Stomach (tissue), 9 donors: ENCODE data around the gene KDM2B. TPM values are rescaled to one million over a fixed set of nuclear protein-coding genes. Genes with fewer than 3 reads are reported as not detected.

Source experiments
- DNase-seq, 2 donors: peaks; one replicate each; pipeline versions ENCODE4 v3.0.0 to v3.0.0-alpha.2; 2013 to 2019
- H3K27ac ChIP-seq, 5 donors: fragments of 200-600 bp in 4 of 5; sonication (generic) in 4 of 5; one replicate each; pipeline ENCODE4 v1.5.1; 2013 to 2019; ENCODE audit warnings: mild to moderate bottlenecking in 1 of 5, moderate library complexity in 1 of 5
- H3K27me3 ChIP-seq, 3 donors: fragments of 200-600 bp; sonication (generic); one replicate each; pipeline ENCODE4 v1.5.1; 2017 to 2019; ENCODE audit warnings: mixed run types in 1 of 3
- H3K36me3 ChIP-seq, 4 donors: fragments of 200-600 bp; sonication (generic); 1 replicate in 3 of 4; 2 replicates in 1 of 4; pipeline ENCODE4 v1.5.1; 2016 to 2019
- H3K4me1 ChIP-seq, 4 donors: fragments of 200-600 bp; sonication (generic); one replicate each; pipeline ENCODE4 v1.5.1; 2016 to 2019
- H3K4me3 ChIP-seq, 4 donors: fragments of 200-600 bp; sonication (generic) in 3 of 4; one replicate each; pipeline ENCODE4 v1.5.1; 2016 to 2019; ENCODE audit warnings: mild to moderate bottlenecking in 1 of 4
- H3K9me3 ChIP-seq, 4 donors: fragments of 200-600 bp; sonication (generic); one replicate each; pipeline ENCODE4 v1.5.1; 2016 to 2019
- EP300 ChIP-seq: sonication (generic); formaldehyde crosslinking; IDR thresholded peaks from one replicate; pipeline ENCODE4 v1.6.1; 2017; ENCODE audit warnings: antibody characterized with exemption
- POLR2A ChIP-seq, 4 donors: fragments of 450-650 bp; IDR thresholded peaks; one replicate each; pipeline ENCODE4 v1.6.1; 2016; ENCODE audit warnings: antibody characterized with exemption in 4 of 4, control low read depth in 2 of 4, mild to moderate bottlenecking in 1 of 4, moderate library complexity in 1 of 4
- POLR2AphosphoS5 ChIP-seq, 3 donors: sonication (generic); formaldehyde crosslinking; IDR thresholded peaks; one replicate each; pipeline ENCODE4 v1.6.1; 2016; ENCODE audit warnings: antibody characterized with exemption in 3 of 3
- whole genome bisulfite sequencing, 5 donors: extraction: QIAGEN DNeasy Blood & Tissue Kit in 3 of 5; methylation state at CpG; one replicate each; pipeline versions ENCODE4 v1.1.5 to v1.1.7; 2013 to 2018; 5-methylcytosine and 5-hydroxymethylcytosine counted together
- intact Hi-C: fragments of 100-400 bp; cut with DNase I; formaldehyde crosslinking; loops from one replicate; pipeline ENCODE4 v1.15.1; 2023; ENCODE audit warnings: low total_unique reads
- polyA plus RNA-seq, 3 donors: library from polyadenylated mRNA; stranded (reverse); fragments of 200-250 nt; gene quantifications; one replicate each; pipeline ENCODE4 v1.2.3, GENCODE V29; 2013
- total RNA-seq, 5 donors: library from RNA; depleted of rRNA; stranded (reverse); fragments of >200 nt; gene quantifications; one replicate each; pipeline versions ENCODE4 v1.1.0 to v1.2.3, GENCODE V29; 2014 to 2016
- TF ChIP-seq, protein P1 (sequence below), 7 experiments: fragments of 450-650 bp in 4 of 7; fragments of 200-600 bp in 3 of 7; sonication (generic) in 3 of 7; IDR thresholded peaks; one replicate each; pipeline ENCODE4 v1.5.1; 2016 to 2019; ENCODE audit warnings: antibody characterized with exemption in 7 of 7, control low read depth in 2 of 7, mild to moderate bottlenecking in 1 of 7
- donor health status: healthy with polysubstance abuse.
- donor health status: Bipolar disorder and iron deficiency.
- donor health status: healthy.

Gene KDM2B
- total and polyA plus RNA-seq, 8 donors: 5.8 to 72.8 (median 11.7) TPM

DNA sequence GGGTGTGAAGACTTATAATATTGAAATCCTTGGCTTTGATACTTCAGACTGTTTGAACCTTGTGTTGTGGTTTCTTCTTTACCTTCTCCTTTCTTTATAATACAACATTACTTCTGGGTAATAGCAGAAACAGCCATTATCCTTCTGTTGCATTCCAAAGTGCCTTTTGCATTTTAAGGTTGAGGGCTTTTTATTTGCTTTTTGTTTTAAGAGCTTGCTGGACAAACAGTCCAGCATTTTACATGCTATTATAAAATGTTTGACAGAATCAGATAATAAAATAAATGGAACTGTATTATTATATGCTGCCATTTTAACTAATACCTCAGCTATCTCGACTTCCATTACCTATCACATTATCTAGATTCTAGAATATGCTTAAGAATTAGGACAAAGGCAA lies 166.9 kb downstream of the KDM2B start:
- Histone ChIP-seq H3K36me3 (peaks cover 19 to 64% (median 40%) of the 10 kb centered on the region in 4 donors), H3K9me3 (no peaks in the 10 kb centered on the region), H3K27ac (no peak overlapping the region), H3K4me3 (no peak overlapping the region), H3K27me3 (no peaks in the 10 kb centered on the region), H3K4me1 (peaks cover 0 to 25% (median 0%) of the 10 kb centered on the region in 4 donors)
- WGBS, 5 donors: 35 to 61% (median 51%) methylated on average over 1 of the region's 1 CpG
- intact Hi-C loops: no loop called here
- no peak for TF ChIP-seq POLR2AphosphoS5 (IDR thresholded peaks at IDR 0.05)
- no peak for TF ChIP-seq EP300
- TF ChIP-seq, protein P1, sequence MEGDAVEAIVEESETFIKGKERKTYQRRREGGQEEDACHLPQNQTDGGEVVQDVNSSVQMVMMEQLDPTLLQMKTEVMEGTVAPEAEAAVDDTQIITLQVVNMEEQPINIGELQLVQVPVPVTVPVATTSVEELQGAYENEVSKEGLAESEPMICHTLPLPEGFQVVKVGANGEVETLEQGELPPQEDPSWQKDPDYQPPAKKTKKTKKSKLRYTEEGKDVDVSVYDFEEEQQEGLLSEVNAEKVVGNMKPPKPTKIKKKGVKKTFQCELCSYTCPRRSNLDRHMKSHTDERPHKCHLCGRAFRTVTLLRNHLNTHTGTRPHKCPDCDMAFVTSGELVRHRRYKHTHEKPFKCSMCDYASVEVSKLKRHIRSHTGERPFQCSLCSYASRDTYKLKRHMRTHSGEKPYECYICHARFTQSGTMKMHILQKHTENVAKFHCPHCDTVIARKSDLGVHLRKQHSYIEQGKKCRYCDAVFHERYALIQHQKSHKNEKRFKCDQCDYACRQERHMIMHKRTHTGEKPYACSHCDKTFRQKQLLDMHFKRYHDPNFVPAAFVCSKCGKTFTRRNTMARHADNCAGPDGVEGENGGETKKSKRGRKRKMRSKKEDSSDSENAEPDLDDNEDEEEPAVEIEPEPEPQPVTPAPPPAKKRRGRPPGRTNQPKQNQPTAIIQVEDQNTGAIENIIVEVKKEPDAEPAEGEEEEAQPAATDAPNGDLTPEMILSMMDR (IDR thresholded peaks at IDR 0.05): no peak
- no peak for TF ChIP-seq POLR2A (IDR thresholded peaks at IDR 0.05)
- DNase-seq: no peak

DNA sequence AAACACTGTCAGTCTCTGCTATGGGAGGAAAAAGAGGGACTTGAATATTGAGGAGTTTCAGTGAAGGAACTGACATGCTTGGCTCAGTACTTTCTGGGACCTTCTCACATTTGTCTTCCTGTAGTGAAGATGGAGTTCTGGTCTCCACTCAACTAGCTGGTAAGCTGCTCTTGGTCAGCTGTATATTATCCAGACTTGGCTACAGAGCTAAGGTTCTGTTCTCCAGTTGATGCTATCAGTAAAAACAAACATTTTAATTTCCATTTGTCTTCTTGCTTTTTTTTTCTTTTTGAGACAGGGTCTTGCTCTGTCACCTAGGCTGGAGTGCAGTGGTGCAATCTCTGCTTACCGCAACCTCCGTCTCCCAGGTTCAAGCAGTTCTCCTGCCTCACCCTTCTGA lies 175.6 kb downstream of the KDM2B start:
- TF ChIP-seq POLR2AphosphoS5 (IDR thresholded peaks at IDR 0.05): no peak
- TF ChIP-seq POLR2A (IDR thresholded peaks at IDR 0.05): no peak
- TF ChIP-seq, protein P1 (IDR thresholded peaks at IDR 0.05): no peak
- no peak for TF ChIP-seq EP300
- no peak for DNase-seq
- intact Hi-C loops: no loop called here
- H3K36me3 ChIP-seq: peaks cover 5 to 55% (median 34%) of the 10 kb centered on the region in 4 donors
- H3K4me3 ChIP-seq: no peak overlapping the region
- H3K4me1 ChIP-seq: peaks cover 11 to 47% (median 29%) of the 10 kb centered on the region in 4 donors
- 71 to 94% (median 91%) methylated on average over 2 of the region's 2 CpGs for WGBS, 5 donors
- H3K27me3 ChIP-seq: no peaks in the 10 kb centered on the region
- H3K9me3 ChIP-seq: no peaks in the 10 kb centered on the region
- peak overlapping the region in 1 of 5 donors; percentile 65 for H3K27ac ChIP-seq

DNA sequence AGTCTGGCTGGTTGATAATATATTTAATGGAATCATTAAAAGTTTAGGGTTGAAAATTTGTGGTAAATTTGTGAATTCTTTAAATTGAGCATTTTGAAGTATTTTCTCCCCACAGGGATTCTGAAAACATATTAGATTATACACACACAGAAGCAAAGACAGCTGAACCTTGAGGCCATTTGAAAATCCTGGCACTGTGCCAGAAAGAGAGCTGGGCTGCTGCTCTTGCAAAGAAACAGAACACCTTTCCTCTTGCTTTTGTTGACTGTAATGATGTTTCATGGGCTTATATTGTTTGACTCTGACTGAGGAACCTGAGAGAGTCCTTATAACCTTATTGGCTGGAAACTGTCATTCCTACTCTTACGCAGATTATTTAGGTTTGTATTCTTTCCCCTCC lies 176.1 kb downstream of the KDM2B start:
- intact Hi-C loops: no loop called here
- TF ChIP-seq POLR2A (IDR thresholded peaks at IDR 0.05): no peak
- no peak for TF ChIP-seq EP300
- no peak for TF ChIP-seq POLR2AphosphoS5 (IDR thresholded peaks at IDR 0.05)
- TF ChIP-seq, protein P1 (IDR thresholded peaks at IDR 0.05): no peak
- DNase-seq: peak; percentile 48 to 76
- no peaks in the 10 kb centered on the region for H3K27me3 ChIP-seq
- H3K36me3 ChIP-seq: peaks cover 5 to 55% (median 34%) of the 10 kb centered on the region in 4 donors
- peaks cover 11 to 47% (median 29%) of the 10 kb centered on the region in 4 donors for H3K4me1 ChIP-seq
- no peaks in the 10 kb centered on the region for H3K9me3 ChIP-seq
- no peak overlapping the region for H3K4me3 ChIP-seq
- H3K27ac ChIP-seq: peak overlapping the region in 1 of 5 donors; percentile 65
- WGBS, 5 donors: 88 to 97% (median 90%) methylated on average over 1 of the region's 1 CpG

DNA sequence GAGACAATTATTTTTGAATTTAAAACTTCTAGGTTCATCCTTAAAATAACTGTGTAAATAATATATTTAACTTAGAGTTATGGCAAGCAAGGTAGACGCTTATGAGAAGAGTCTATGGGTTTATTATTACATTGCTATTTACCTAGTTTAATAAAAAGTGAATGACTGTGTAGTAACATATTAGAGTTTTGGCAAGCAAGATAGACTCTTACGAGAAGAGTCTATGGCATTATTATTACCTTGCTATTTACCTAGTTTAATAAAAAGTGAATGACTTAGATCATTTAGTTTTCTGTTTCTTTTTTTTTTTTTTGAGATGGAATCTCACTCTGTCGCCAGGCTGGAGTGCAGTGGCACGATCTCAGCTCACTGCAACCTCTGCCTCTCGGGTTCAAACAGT lies 177.1 kb downstream of the KDM2B start:
- Histone ChIP-seq H3K27me3 (no peaks in the 10 kb centered on the region), H3K36me3 (peaks cover 5 to 45% (median 32%) of the 10 kb centered on the region in 4 donors), H3K9me3 (no peaks in the 10 kb centered on the region), H3K27ac (peak overlapping the region in 1 of 5 donors; percentile 65), H3K4me3 (no peak overlapping the region), H3K4me1 (peaks cover 17 to 56% (median 36%) of the 10 kb centered on the region in 4 donors)
- 81 to 89% (median 85%) methylated on average over 5 of the region's 5 CpGs for WGBS, 5 donors
- DNase-seq: no peak
- intact Hi-C loops: no loop called here
- TF ChIP-seq EP300: no peak
